GM21576 (cell line): ENCODE data around the gene DDX54.
"Not testable (repeated sequence)": the region's sequence is repeated elsewhere in the genome, so short reads cannot be mapped to it uniquely, and the experiment has no call there.

ENCODE experiments used
- ATAC-seq: cut with Tn5 transposase; IDR thresholded peaks from one replicate; pipeline ENCODE4 v1.9.1; 2021; ENCODE audit warnings: mild to moderate bottlenecking, moderate library complexity; ENCODE audit not compliant: unreplicated experiment

DDX54 gene

GRCh38 chr12:113129664-113130456 is 55.4 kb downstream of the DDX54 start:
- ATAC-seq = no peak

- ATAC-seq = no peak
These were observed 56.2 kb downstream of the DDX54 start for GRCh38 chr12:113128802-113129663.

DNA sequence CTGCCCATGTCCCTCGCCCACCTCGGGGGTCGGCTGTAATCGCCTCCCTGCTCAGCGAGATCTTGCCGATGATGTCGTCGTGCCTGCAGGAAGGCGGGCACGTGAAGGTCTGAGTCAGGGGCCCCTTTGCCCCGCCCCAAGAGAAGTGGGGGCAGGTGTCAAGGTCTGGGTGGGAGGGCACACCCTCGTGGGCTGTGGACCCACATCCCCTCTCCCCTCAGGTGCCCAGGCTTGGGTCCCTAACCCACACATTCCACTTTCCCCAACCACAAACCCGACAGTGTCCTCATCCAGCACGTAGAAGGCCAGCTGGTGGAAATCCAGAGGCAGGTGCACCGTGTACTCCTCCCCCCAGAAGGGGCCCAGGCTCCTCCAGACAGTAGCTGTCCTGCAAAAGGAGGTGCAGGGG is 57.5 kb downstream of the DDX54 start:
- no peak for ATAC-seq

- no peak for ATAC-seq
These were observed 64.5 kb downstream of the DDX54 start for GRCh38 chr12:113120670-113121370.

- no peak for ATAC-seq
These were observed 65.2 kb downstream of the DDX54 start for GRCh38 chr12:113119980-113120669.

DNA sequence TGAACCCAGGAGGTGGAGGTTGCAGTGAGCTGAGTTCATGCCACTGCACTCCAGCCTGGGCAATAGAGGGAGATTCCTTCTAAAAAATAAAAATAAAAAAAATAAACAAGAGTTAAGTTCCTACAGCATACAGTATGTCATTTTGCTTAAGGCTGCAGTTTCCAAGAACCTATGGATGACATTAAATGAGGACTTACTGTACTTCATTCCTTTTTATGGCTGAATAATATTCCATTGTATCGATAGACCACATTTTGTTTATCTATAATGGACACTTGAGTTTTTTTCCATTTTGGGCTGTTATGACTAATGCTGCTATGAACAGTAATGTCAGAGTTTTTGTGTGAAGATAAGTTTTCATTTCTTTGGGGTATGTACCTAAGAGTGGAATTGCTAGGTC is 67.1 kb downstream of the DDX54 start:
- ATAC-seq = no peak

- not testable (repeated sequence) for ATAC-seq
These were observed 67.6 kb downstream of the DDX54 start for GRCh38 chr12:113117684-113118083.

DNA sequence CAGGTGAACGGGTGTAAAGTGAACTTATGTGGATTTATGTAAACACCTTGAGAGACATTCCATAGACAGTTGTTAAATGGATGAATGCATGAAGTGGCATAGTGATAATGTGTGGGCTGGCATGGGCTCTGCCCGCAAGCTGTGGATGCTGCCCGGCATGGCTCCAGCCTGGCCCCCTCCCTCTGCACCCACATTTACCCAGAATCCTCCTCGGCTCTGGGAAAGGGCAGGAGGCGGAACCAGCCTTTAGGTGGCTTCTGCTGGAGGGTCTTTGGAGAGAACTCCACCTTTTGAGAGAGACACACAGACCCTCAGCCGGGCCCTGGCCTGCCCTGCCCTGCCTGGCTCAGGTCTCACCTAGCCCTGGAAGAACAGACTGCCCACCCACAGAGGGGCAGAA is 68.4 kb downstream of the DDX54 start:
- ATAC-seq = no peak

- ATAC-seq = no peak
These were observed 69.7 kb downstream of the DDX54 start for GRCh38 chr12:113115455-113116126.

GRCh38 chr12:113114447-113115178 is 70.7 kb downstream of the DDX54 start:
- ATAC-seq = no peak

DNA sequence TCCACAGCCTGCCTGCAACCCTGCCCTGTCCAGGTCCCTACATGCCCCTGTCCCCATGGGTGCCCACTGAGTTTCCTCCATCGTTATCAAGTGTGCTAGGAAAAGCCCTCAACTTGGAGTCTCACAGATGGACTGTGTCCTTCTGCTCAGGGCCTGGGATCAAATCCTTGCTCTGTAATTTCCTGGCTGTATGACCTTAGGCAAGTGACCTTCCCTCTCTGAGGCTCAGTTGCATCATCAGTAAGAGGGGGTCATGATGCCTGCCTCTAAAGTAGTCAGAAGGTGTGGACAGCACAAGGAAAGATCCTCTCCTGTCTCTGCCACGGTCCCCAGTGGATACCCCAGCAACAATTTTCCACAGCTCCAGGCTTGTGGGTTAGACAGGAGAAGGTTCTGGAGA is 71.9 kb downstream of the DDX54 start:
- ATAC-seq = no peak

DNA sequence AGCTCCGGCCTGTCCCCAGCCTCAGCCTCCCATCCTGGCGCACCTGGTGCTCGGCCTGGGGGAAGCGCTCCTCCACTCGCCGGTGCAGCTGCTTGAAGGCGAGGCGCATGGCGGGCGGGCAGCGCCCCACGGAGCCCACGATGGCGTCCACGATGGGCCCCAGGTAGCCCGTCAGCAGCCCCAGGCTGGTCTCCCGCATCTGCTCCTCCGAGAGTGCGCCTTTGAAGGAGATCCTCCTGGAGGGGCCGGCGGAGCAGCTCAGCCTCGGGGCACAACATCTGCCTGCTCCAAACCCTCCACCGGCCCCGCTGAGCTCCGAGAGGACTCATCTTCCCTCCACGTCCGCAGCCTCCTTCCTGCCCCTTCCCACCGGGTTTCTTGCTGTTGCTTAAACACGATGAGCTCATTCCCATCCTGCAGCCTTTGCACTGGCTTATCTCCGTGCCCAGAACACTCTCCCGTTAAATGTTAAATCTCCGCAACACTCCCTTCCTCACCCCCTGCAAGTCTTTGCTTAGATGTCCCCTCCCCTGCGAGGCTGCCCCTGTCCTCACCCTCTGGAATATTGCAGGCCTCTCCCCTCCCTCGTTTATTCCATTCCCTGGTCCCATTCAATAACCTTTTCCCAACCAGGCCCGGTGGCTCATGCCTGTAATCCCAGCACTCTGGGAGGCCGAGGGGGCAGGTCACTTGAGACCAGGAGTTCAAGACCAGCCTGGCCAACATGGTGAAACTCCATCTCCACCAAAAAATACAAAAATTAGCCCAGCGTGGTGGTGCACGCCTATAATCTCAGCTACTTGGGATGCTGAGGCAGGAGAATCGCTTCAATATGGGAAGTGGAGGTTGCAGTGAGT is 73.0 kb downstream of the DDX54 start:
- no peak for ATAC-seq

GRCh38 chr12:113111247-113111646 is 74.0 kb downstream of the DDX54 start:
- ATAC-seq = no peak

DNA sequence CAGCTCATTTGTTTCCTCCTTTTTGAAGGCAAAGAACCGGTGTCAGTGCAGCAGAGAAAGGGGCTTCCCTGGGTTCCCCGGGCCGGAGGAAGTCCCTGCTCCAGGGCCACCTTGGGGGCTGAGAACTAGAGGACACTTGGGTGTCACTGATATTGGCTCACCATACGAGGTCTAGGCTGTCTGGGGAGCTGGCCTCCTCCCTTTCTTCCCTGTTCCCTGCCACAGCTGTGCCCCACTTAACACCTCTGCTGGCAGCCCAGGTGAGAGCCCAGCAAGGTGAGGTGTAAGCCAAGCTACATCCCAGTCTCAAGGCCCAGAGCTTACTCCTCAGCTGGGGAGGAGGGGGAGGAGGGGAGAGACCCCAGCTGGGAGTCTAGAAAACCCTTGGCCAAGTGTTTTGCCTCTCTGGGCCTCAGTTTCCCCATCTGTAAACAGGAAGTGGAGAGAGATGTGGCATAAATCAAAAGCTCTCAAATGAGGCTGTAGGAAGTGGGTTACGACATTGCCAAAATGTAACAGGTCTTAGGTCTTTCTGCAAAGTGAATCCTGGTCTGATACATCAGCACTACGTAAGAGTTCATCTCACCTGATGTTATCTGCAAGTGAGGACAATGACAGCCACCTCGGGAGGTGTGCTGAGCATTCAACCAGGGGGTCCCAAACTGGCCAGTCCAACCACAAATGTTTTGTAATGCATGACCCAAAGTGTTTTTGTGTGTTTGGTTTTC is 75.2 kb downstream of the DDX54 start:
- ATAC-seq = no peak

DNA sequence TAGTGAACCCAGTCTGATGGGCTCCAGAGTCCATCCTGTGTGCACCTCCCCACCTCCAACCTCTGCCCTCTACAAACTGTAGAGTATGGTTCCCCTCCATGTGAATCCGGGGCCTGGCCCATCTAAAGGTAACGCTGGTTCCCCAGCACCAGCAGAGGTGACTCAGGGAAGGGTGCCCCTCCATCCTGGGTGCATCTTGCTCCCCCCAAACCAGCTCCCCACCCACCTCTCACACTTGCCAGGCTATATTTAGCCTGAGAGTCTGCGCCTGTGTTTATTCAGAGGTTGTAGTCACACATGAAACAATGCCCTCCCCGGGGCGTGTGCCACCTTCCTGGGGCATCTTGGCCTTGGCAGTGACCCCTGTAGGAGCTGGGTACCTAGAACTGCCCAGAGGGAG is 75.9 kb downstream of the DDX54 start:
- no peak for ATAC-seq

- ATAC-seq = no peak
These were observed 77.0 kb downstream of the DDX54 start for GRCh38 chr12:113108308-113108707.
